HL-60 (cell line): Measurements from ENCODE around the gene KLK2.

Source experiments
- CTCF ChIP-seq: IDR thresholded peaks from one replicate; pipeline ENCODE4 v1.5.1; 2011; ENCODE audit warnings: low read length, control low read depth, inconsistent platforms; ENCODE audit not compliant: insufficient read depth
- POLR2AphosphoS5 ChIP-seq: IDR thresholded peaks from 2 replicates; pipeline ENCODE4 v1.6.1; 2012; ENCODE audit warnings: low read depth

GRCh38 chr19:50925734-50926133, 52.5 kb downstream of the KLK2 start:
- TF ChIP-seq CTCF (no peak), POLR2AphosphoS5 (no peak)
